Epidermal melanocyte (primary cell): ENCODE data around the gene COPZ2.
"Not testable (repeated sequence)": the region's sequence is repeated elsewhere in the genome, so short reads cannot be mapped to it uniquely, and the experiment has no call there.

Experiments
- DNase-seq: peaks from one replicate; pipeline ENCODE4 v3.0.0; 2011; ENCODE audit warnings: low spot score; ENCODE audit not compliant: insufficient read length

Gene COPZ2

GRCh38 chr17:48056246-48056745 lies 18.7 kb upstream of the COPZ2 start:
- no peak for DNase-seq

GRCh38 chr17:48055531-48056245 lies 18.1 kb upstream of the COPZ2 start:
- no peak for DNase-seq

DNA sequence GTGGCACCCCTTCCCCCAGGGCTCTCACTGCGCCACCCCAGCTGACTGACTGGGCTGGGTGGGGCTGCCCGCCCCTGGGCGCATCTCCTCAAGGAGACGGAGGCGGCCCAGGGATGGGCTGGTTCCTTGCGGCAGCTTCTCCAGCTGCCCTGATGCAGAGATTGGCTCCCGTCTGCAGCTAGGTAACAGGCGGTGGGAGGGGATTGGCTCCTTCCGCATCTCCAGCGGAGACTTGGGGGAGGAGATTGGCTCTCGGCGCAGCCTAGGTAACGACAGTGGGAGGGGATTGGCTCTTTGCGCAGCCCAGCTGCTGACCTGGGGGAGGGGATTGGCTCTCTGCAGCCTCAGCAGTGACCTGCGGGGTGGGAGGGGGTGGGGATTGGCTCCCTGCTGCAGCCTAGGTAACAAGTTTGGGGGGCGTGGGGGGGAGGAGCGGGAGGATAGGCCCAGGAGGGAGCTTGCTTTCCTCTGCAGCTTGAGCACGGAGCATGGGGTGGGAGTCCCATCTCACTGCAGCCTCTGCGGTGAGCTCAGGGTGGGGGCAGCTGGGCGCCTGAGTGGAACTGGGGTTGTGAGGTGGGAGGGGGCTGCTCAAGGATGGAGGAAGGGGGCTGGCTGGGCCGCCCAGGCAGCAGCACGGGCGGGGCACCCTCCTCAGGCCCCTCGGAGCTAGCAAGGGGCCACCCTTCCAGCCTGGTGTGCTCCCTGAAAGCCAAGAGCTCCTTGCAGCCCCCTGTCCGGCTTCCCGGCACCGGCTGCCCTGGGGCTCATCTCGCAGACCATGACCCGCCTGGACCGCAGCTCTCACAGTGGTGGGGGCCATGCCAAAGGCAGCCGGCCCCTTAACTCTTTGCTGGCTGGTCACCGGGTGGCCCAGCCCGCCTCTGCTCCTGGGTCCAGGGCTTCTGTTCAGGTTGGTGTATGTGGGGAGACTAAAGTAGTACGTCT lies 16.9 kb upstream of the COPZ2 start:
- peak; percentile 38 for DNase-seq

DNA sequence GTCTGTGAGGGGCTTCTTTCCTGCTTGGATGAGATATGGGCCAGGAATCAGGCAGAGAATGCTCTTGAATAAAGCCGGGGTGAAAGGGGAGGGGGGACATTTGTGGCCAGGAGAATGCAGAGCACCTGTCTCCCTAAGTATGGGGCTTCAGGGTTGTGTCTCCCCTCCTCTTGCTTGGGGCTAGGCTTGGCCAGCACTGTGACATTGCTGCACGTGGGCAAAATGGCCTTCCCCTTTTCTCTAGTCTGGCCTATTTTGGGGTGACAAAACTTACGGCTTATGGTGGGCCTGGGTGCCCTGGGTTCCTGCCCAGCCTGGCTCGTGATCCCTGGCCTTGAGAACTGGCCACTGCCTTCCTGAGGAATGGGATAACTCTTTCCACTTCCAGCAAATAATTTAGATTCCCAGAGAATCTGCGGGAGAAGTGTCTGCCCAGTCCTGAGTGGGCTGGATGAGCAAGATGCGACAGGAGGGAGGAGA lies 16.2 kb upstream of the COPZ2 start:
- no peak for DNase-seq

- no peak for DNase-seq
These were observed 15.6 kb upstream of the COPZ2 start for GRCh38 chr17:48052956-48053757.

- DNase-seq, result no peak
These were observed 14.3 kb upstream of the COPZ2 start for GRCh38 chr17:48051706-48052486.

- DNase-seq, result no peak
These were observed 13.7 kb upstream of the COPZ2 start for GRCh38 chr17:48051283-48051682.

DNA sequence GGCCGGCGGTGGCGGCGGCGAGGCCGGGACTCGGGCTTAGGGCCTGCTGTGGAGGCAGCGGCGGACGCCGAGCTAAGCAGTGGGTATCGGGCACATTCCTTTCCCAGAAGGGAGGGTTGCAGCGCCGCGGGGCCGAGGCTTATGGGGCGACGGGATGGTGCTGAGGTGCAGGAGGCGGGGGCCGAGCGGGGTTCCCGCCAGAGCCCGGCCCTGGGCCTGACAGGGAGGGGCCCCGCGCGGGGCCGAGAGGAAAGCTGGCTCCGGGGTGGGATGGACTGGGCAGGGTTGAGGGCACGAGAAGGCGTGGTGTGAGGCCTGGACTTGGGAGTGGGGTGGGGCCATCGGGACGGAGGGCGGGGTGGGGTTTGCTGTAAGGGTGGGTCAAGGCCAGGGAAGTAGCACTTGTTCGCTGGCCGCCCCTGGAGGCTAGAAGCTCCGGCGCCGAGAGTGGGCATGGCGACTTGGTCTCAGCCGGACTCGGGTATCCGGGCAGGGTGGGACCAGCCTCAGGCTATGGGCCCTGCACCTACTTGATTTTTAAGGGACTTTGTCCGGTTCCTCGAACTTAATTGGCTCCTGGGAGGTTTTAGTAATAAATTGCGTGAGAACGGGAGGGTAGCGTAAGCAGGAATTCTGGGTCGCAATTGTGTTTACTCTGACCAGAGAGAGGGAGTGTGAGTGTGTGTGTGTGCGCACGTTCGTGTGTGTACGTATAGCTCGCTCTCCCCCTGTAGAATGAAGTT lies 11.0 kb upstream of the COPZ2 start:
- DNase-seq, result peak; percentile 49

DNA sequence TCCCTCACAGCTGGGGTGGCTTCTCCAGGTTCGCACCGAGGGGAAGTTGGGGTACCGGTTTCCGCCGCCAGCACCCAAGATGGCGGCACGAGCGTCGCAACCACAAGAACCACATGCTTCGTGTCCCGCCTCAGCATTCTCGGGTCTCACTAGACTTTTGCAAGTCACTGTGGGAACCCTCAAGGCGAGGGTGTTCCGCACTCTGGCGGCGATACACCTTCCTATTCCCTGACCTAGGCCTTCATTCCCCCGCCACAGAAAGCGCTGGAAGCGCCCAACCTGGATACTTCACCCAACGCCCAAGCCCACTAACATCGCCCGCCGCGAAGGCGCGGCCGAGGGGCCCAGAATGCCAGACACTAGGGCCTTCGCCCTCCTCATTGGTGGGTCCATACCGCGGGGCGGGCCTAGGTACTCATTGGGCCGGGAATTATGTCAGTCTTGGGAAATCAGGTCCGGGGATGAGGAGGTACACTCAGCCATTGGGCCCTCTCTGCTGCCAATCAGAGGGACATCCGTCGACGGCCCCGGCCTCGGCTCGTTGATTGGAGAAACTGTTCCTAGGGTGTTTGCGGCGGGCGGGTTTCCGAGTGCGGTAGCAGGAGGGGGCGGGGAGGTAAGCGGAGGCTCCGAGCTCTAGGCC lies 10.3 kb upstream of the COPZ2 start, which contains the start of gene NFE2L1:
Gene NFE2L1, plus strand, starts transcription at position 619 of the 643 bp plus-strand sequence. CDS start 2,760 bp downstream, outside the sequence.
- DNase-seq, result peak; percentile 84

GRCh38 chr17:48047113-48047740 lies 9.6 kb upstream of the COPZ2 start:
- no peak for DNase-seq

DNA sequence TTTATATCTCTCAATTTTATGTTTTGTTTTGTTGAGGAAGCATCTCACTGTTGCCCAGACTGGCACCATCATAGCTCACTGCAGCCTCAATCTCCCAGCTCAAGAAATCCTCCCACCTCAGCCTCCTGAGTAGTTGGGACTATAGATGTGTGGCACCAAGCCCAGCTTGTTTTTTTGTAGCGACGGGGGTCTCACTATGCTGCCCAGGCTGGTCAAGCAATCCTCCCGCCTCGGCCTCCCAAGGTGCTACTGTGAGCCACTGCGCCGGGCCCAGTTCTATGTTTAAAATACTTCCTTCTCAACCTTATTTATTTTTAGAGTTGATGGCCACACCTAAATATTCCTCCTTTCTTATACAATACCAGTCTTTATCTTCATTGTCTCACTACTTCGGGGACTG lies 8.7 kb upstream of the COPZ2 start:
- no peak for DNase-seq

DNA sequence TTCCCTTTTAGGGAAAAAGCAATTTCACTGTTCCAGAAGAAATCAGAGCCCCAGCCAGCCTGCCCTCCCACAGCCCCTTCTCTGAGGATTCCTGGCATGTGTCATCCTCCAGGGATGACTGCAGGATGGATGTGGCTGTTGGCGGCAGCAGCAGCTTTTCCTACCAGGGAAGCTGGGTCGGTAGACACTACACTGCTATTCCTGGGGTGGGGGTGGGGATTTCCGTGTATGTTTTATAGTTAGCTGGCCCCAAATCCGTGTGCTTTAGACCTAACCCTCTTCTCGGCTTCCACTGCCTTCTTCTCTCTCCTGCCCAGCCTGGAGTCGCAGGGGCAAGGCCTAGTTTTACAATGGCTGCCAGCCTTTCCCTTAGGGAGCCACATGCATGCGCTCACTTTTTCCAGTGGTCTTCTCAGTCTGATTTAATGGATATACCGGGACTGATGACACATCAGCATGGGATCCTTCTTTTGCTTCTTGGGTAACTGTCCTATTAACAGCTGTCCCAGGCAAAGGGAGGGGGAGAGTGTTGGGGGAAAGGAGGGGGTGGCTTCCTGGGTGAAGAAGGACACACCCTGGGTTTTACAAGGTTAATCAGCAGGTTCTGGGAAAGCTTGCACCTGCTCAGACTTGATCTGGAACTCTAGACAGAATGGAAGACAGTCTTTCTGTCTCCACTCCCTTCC lies 7.9 kb upstream of the COPZ2 start:
- no peak for DNase-seq

DNA sequence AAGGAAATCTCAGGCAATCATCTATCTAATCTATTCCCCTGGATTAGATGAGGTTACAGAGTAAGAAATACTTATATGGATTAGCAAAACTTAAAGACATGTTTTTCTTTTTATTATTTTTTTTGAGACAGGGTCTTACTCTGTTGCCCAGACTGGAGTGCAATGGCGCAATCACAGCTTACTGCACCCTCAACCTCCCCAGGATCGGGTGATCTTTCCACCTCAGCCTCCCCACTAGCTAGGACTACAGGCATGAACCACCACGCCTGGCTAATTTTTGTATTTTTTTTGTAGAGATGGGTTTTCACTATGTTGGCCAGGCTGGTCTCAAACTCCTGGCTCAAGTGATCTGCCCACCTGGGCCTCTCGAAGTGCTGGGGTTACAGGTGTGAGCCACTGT lies 7.3 kb upstream of the COPZ2 start:
- DNase-seq, result no peak

- no peak for DNase-seq
These were observed 5.6 kb upstream of the COPZ2 start for GRCh38 chr17:48043176-48043575.

DNA sequence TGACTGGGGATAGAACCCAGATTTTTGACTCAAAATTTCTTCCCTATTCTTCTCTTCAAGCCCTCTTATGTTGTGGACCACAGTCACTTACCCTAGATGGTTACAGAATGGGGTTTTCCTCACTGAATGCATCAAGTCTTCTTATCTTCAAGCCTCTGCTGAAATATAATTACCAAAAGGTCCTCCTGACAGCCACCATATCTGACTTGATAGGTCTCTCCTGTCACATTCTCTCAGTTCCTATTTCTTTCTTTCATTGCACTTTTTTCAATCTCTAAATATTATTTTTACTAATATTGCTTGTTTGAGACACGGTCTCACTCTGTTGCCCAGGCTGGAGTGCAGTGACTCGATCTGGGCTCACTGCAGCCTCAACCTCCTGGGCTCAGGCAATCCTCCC lies 1.1 kb upstream of the COPZ2 start:
- DNase-seq, result no peak

DNA sequence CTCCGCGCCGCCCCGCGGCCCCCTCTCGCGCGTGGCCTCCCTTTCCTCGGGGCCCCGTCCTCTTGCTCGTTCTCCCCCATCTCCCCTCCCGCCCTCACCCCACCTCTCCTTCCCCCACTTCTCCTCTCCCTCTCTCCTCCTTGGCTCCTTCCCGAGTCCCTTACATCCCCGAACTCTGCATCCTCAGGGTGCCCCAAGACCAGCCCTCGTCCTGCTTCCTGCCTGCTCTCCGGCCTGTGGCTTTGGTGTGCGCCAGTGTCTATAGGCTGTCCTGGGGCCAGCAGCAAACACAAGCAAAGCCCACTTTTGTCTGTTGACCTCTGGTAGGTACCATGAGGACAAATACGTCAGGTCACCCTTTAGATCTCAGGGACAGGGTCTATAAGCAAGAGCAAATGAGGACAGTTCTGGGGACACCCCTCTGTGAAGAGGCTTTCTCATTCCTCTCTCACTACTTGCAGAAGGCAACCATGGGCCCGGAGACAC lies 284 bp upstream of the COPZ2 start:
- DNase-seq, result no peak

DNA sequence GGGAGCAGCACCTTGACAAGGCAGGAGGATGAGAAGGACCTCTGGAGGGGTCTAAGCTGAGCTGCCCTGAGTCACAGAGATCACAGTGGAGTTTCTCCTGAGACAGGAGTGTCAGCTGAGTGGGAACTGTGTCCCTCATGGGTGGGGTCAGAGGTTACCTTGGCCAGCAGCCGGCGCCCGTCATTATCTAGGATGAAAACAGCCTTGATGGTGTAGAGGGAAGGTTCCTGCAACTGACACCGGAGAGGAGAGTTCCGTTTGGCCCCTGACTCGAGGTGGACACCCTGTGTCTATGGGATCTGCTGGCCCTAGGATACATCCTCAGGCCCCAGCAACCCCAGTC lies 933 bp downstream of the COPZ2 start:
- DNase-seq, result no peak

- DNase-seq, result not testable (repeated sequence)
These were observed 2.9 kb downstream of the COPZ2 start for GRCh38 chr17:48034734-48035133.
